K562 (cell line): ENCODE measurements around the gene SLC12A9.

Experiments used
- FOS ChIP-seq: IDR thresholded peaks from 3 replicates; pipeline ENCODE4 v1.6.1; 2011; ENCODE audit not compliant: insufficient read length; ENCODE audit errors: extremely low read depth
- MLX ChIP-seq, 2 experiments: fragments of 450-650 bp in 1 of 2; sonication (generic) in 1 of 2; formaldehyde crosslinking; conservative IDR thresholded peaks; 2 replicates each; pipeline versions ENCODE4 v1.4.0 to v1.8.1; 2020 to 2022; ENCODE audit warnings: mild to moderate bottlenecking in 1 of 2, missing genetic modification reagents in 1 of 2
- NCOA1 ChIP-seq: fragments of 450-650 bp; IDR thresholded peaks from 2 replicates; pipeline ENCODE4 v1.6.1; 2016; ENCODE audit warnings: low read depth
- RCOR1 ChIP-seq, 2 experiments: IDR thresholded peaks; 2 replicates each; pipeline ENCODE4 v1.6.1; 2012; ENCODE audit warnings: low read depth in 2 of 2, low read length in 2 of 2, borderline replicate concordance in 1 of 2, improper control_type of control experiment in 1 of 2
- RERE ChIP-seq: sonication (generic); formaldehyde crosslinking; IDR thresholded peaks from 2 replicates; pipeline ENCODE4 v1.8.0; 2023; ENCODE audit warnings: missing genetic modification reagents, mild to moderate bottlenecking, borderline replicate concordance
- SETDB1 ChIP-seq: IDR thresholded peaks from one replicate; pipeline ENCODE4 v1.6.1; 2012; ENCODE audit warnings: low read length, control low read depth, inconsistent platforms
- ZNF232 ChIP-seq: sonication (generic); formaldehyde crosslinking; IDR thresholded peaks from 2 replicates; pipeline ENCODE4 v1.8.0; 2022; ENCODE audit warnings: mild to moderate bottlenecking, missing genetic modification reagents

DNA sequence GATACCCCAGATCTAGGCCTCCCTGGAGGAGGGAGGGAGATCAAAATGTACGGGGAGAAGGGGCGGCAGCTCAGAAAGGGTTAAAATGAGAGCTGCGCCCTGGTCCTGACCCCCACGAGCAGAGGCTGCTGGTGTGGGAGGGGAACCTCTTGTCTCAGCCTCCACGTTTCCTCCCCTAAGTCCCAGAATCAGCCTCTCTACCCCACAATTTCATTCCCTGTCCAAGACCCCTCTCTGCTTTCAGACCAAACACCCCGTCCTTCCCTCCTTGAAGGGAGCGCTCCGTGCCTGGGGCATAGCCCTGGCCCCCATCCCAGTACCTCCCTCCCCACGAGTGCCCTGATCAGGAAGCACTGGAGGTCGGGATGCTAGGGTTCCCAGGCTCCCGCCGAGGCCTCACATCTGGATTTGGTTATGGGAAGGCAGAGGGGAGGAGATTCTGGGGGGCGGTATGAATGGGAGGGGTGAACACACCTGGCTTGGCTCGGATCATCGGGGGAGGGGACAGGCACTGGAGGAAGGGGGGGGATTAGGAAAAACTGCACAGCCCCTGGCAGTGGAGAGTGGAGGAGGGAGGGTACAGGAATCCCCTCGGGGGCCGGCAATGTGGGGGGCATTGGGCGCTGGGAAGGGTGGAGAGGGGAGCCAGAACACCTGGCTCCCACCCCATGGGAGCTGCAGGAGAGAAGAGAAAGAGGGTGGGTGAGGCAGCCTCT, 27.9 kb upstream of the SLC12A9 start:
- no peak for TF ChIP-seq FOS
- no peak for TF ChIP-seq MLX (CRISPR knock-in tag; conservative IDR thresholded peaks at IDR 0.05)
- TF ChIP-seq RERE (CRISPR knock-in tag): no peak
- TF ChIP-seq RCOR1 (IDR thresholded peaks at IDR 0.05; ENCODE audit: borderline replicate concordance in 1 of 2, low read depth in 2 of 2, low read length in 2 of 2): no peak
- no peak for TF ChIP-seq NCOA1
- TF ChIP-seq ZNF232 (CRISPR knock-in tag): no peak
- no peak for TF ChIP-seq SETDB1
